Activated T-helper 1 cell treated with anti-CD3 and anti-CD28 coated beads, Interleukin-12 subunit alpha, Interleukin-12 subunit beta, Interleukin-2, Interleukin-4 antibody, amounts not matched to agents 30 ng/mL and 10 ng/mL and 1 ng/mL, durations not matched to agents 14 hours and 24 hours and 36 hours (primary cell): ENCODE data around the gene CARD8. TPM values are rescaled to one million over a fixed set of nuclear protein-coding genes. Genes with fewer than 3 reads are reported as not detected.
"Not testable (repeated sequence)": the region's sequence is repeated elsewhere in the genome, so short reads cannot be mapped to it uniquely, and the experiment has no call there.

Experiments
- DNase-seq: peaks from one replicate; pipeline ENCODE4 v3.0.0; 2021; ENCODE audit warnings: low spot score
- H3K27ac Mint-ChIP-seq: one replicate; pipeline ENCODE4 v1.8.0; 2021; ENCODE audit warnings: mild to moderate bottlenecking, mixed read lengths
- H3K27me3 Mint-ChIP-seq: one replicate; pipeline ENCODE4 v1.8.0; 2022; ENCODE audit warnings: mild to moderate bottlenecking, moderate library complexity, mixed read lengths; ENCODE audit not compliant: insufficient read depth
- H3K36me3 Mint-ChIP-seq: one replicate; pipeline ENCODE4 v1.8.0; 2021; ENCODE audit warnings: low read depth, mixed read lengths
- H3K4me1 Mint-ChIP-seq: one replicate; pipeline ENCODE4 v1.8.0; 2021; ENCODE audit warnings: low read depth, mixed read lengths
- H3K4me3 Mint-ChIP-seq: one replicate; pipeline ENCODE4 v1.8.0; 2021; ENCODE audit warnings: mild to moderate bottlenecking, moderate library complexity, mixed read lengths
- H3K9me3 Mint-ChIP-seq: one replicate; pipeline ENCODE4 v1.8.0; 2021; ENCODE audit warnings: mixed read lengths
- intact Hi-C: fragments of 100-400 bp; cut with micrococcal nuclease; formaldehyde crosslinking; loops from one replicate; pipeline ENCODE4 v1.15.1; 2024
- total RNA-seq: library from RNA; stranded (reverse); gene quantifications from 2 replicates; pipeline ENCODE4 v1.2.3, GENCODE V29; 2022

CARD8 gene, protein sequence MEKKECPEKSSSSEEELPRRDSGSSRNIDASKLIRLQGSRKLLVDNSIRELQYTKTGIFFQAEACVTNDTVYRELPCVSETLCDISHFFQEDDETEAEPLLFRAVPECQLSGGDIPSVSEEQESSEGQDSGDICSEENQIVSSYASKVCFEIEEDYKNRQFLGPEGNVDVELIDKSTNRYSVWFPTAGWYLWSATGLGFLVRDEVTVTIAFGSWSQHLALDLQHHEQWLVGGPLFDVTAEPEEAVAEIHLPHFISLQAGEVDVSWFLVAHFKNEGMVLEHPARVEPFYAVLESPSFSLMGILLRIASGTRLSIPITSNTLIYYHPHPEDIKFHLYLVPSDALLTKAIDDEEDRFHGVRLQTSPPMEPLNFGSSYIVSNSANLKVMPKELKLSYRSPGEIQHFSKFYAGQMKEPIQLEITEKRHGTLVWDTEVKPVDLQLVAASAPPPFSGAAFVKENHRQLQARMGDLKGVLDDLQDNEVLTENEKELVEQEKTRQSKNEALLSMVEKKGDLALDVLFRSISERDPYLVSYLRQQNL
- total RNA-seq, result 117 and 130 TPM in 2 replicates

DNA sequence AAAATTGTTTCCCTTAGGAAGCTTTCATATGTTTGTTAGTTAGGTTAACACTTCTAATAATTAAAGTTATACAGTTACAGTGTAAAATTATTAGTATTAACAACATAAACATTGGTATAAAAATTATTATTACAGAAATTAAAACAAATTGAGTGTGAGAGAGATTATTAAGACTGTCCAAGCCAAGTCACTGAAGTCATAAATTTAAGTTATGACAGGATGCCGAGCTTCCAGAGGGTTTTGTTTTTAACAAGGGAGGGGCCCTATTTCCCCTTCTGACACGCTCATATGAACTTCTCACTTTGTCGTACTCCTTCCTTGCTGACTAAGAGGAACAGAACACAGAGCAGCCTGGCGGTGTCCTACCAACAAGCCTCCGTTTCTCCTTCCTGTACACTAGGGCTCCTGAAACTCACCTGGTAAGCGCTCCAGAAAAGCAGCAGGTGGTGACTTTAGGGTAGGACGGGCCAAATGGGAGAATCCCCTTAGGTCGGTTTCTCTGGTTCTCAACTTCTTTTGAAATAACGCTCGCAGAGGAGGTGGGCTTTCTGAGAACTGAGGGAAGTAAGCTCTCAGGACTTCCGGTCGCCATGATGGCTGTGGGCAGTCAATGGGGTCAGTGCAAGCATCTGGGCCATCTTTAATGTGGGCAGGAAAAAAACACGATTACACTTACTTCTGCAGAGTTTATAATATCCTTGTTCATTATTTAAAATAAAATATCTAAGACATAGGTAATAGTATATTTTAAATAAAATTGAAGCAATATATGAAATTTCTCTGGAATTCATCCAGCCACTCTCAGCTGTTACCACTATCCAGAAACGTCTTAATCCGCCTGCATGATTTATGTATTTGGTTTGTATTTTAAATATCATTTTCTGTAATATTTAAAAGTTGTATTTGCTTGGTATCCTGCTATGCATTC lies at the start of gene CARD8:
CARD8 (minus strand) TSS at position 537 of the 928 bp plus-strand sequence. CDS start 14,892 bp downstream, outside the sequence.
- peak; percentile 80 for DNase-seq
- no peaks in the 10 kb centered on the region for H3K27me3 Mint-ChIP-seq
- H3K27ac Mint-ChIP-seq, result peak within 1 kb of the TSS; percentile 98
- H3K4me3 Mint-ChIP-seq, result peak within 1 kb of the TSS; percentile 96
- H3K9me3 Mint-ChIP-seq, result no peaks in the 10 kb centered on the region
- peaks cover 79% of the 10 kb centered on the region for H3K4me1 Mint-ChIP-seq
- peaks cover 18% of the 10 kb centered on the region for H3K36me3 Mint-ChIP-seq
- intact Hi-C loops, result loop anchor here (1.0 to 5.0 kb wide), 3 partner anchors 67 to 192 kb away; partner anchors contain the start of genes GRWD1, LIG1 and ZSWIM9

GRCh38 chr19:48303866-48304265 lies 48.2 kb upstream of the CARD8 start:
- H3K27ac Mint-ChIP-seq, result no peak overlapping the region
- intact Hi-C loops, result no loop called here
- no peaks in the 10 kb centered on the region for H3K36me3 Mint-ChIP-seq
- H3K27me3 Mint-ChIP-seq, result no peaks in the 10 kb centered on the region
- H3K4me3 Mint-ChIP-seq, result no peak overlapping the region
- no peaks in the 10 kb centered on the region for H3K9me3 Mint-ChIP-seq
- no peak for DNase-seq
- H3K4me1 Mint-ChIP-seq, result no peaks in the 10 kb centered on the region

- H3K4me1 Mint-ChIP-seq, result no peaks in the 10 kb centered on the region
These were observed 47.7 kb upstream of the CARD8 start for GRCh38 chr19:48303367-48303766.

GRCh38 chr19:48302600-48302959 lies 46.9 kb upstream of the CARD8 start:
- intact Hi-C loops, result no loop called here
- H3K27ac Mint-ChIP-seq, result no peak overlapping the region
- no peaks in the 10 kb centered on the region for H3K4me1 Mint-ChIP-seq
- no peaks in the 10 kb centered on the region for H3K36me3 Mint-ChIP-seq
- no peaks in the 10 kb centered on the region for H3K9me3 Mint-ChIP-seq
- no peak overlapping the region for H3K4me3 Mint-ChIP-seq
- no peaks in the 10 kb centered on the region for H3K27me3 Mint-ChIP-seq
- DNase-seq, result no peak

More at GRCh38 chr19:48303367-48303766, 47.7 kb upstream of the CARD8 start:
- Mint-ChIP-seq H3K4me3 (no peak overlapping the region), H3K9me3 (no peaks in the 10 kb centered on the region), H3K36me3 (no peaks in the 10 kb centered on the region), H3K27ac (no peak overlapping the region), H3K27me3 (no peaks in the 10 kb centered on the region)
- intact Hi-C loops, result no loop called here
- no peak for DNase-seq

GRCh38 chr19:48301886-48302599 lies 46.3 kb upstream of the CARD8 start:
- Mint-ChIP-seq H3K9me3 (no peaks in the 10 kb centered on the region), H3K27me3 (no peaks in the 10 kb centered on the region), H3K4me3 (no peak overlapping the region), H3K36me3 (no peaks in the 10 kb centered on the region), H3K27ac (no peak overlapping the region), H3K4me1 (no peaks in the 10 kb centered on the region)
- no peak for DNase-seq
- intact Hi-C loops, result no loop called here

DNA sequence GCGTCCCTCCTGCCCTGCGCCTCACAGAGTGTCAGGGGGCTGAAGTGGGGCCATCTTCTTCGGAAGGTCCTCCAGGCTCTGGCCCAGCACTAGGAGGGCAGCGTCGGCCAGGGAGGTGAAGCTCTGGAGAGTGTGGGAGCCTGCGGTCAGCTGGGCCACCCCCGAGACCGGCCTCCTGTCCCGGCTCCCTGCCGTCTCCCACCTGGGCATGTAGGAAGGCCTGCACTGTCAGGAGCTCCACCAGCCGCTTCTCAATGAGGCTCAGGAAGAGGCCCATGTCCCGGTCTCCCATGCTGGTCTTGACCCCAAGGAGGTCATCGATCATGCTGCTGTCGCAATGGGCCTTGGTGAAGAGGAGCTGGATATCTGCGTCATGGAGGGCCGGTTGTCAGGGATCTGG lies 42.3 kb upstream of the CARD8 start:
- Mint-ChIP-seq H3K27me3 (no peaks in the 10 kb centered on the region), H3K4me1 (no peaks in the 10 kb centered on the region), H3K4me3 (no peak overlapping the region), H3K27ac (no peak overlapping the region), H3K9me3 (no peaks in the 10 kb centered on the region), H3K36me3 (no peaks in the 10 kb centered on the region)
- intact Hi-C loops, result no loop called here
- no peak for DNase-seq

- H3K27me3 Mint-ChIP-seq, result no peaks in the 10 kb centered on the region
- H3K27ac Mint-ChIP-seq, result no peak overlapping the region
These were observed 41.4 kb upstream of the CARD8 start for GRCh38 chr19:48296963-48297734.

GRCh38 chr19:48295458-48295857 lies 39.7 kb upstream of the CARD8 start:
- H3K27me3 Mint-ChIP-seq, result peaks cover 4% of the 10 kb centered on the region
- peaks cover 7% of the 10 kb centered on the region for H3K4me1 Mint-ChIP-seq
- H3K27ac Mint-ChIP-seq, result no peak overlapping the region
- no peak overlapping the region for H3K4me3 Mint-ChIP-seq
- no peak for DNase-seq
- H3K36me3 Mint-ChIP-seq, result no peaks in the 10 kb centered on the region
- intact Hi-C loops, result no loop called here
- H3K9me3 Mint-ChIP-seq, result no peaks in the 10 kb centered on the region

More at GRCh38 chr19:48296963-48297734, 41.4 kb upstream of the CARD8 start:
- Mint-ChIP-seq H3K9me3 (no peaks in the 10 kb centered on the region), H3K4me3 (no peak overlapping the region), H3K4me1 (no peaks in the 10 kb centered on the region), H3K36me3 (no peaks in the 10 kb centered on the region)
- DNase-seq, result no peak
- intact Hi-C loops, result no loop called here

GRCh38 chr19:48292798-48293197 lies 37.1 kb upstream of the CARD8 start:
- intact Hi-C loops, result no loop called here
- no peak overlapping the region for H3K27ac Mint-ChIP-seq

GRCh38 chr19:48291489-48291815 lies 35.7 kb upstream of the CARD8 start:
- not testable (repeated sequence) for H3K9me3 Mint-ChIP-seq, H3K27ac Mint-ChIP-seq, H3K4me3 Mint-ChIP-seq, H3K36me3 Mint-ChIP-seq, H3K4me1 Mint-ChIP-seq, DNase-seq
- H3K27me3 Mint-ChIP-seq, result peaks cover 12% of the 10 kb centered on the region
- intact Hi-C loops, result loop anchor here (1.0 kb wide), 2 partner anchors 20 to 24 kb away; no protein-coding TSS in a partner anchor

More at GRCh38 chr19:48292798-48293197, 37.1 kb upstream of the CARD8 start:
- H3K36me3 Mint-ChIP-seq, result no peaks in the 10 kb centered on the region
- peaks cover 12% of the 10 kb centered on the region for H3K27me3 Mint-ChIP-seq
- no peak overlapping the region for H3K4me3 Mint-ChIP-seq
- no peak for DNase-seq
- H3K4me1 Mint-ChIP-seq, result peaks cover 7% of the 10 kb centered on the region
- no peaks in the 10 kb centered on the region for H3K9me3 Mint-ChIP-seq

- no peaks in the 10 kb centered on the region for H3K9me3 Mint-ChIP-seq
- peak; percentile 43 for DNase-seq
- peaks cover 12% of the 10 kb centered on the region for H3K27me3 Mint-ChIP-seq
- H3K4me3 Mint-ChIP-seq, result peak overlapping the region; percentile 64
- no peak overlapping the region for H3K27ac Mint-ChIP-seq
- H3K36me3 Mint-ChIP-seq, result no peaks in the 10 kb centered on the region
- intact Hi-C loops, result loop anchor here (1.0 kb wide), 2 partner anchors 20 to 24 kb away; no protein-coding TSS in a partner anchor
- peaks cover 7% of the 10 kb centered on the region for H3K4me1 Mint-ChIP-seq
These were observed 35.2 kb upstream of the CARD8 start for GRCh38 chr19:48290771-48291488.
